ENCODE measurements around the gene RAG1.

Gene RAG1

DNA sequence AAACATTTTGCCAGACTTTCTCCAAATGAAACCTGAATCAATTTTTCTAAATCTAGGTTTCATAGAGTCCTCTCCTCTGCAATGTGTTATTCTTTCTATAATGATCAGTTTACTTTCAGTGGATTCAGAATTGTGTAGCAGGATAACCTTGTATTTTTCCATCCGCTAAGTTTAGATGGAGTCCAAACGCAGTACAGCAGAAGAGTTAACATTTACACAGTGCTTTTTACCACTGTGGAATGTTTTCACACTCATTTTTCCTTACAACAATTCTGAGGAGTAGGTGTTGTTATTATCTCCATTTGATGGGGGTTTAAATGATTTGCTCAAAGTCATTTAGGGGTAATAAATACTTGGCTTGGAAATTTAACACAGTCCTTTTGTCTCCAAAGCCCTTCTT is 9.6 kb downstream of the RAG1 start:
- Mint-ChIP-seq H3K9me3 (ENCODE audit: low read depth) (peaks cover 6% of the 10 kb centered on the region), H3K4me3 (no peak overlapping the region), H3K27ac (no peak overlapping the region), H3K36me3 (peaks cover 10% of the 10 kb centered on the region), H3K27me3 (peaks cover 13% of the 10 kb centered on the region), H3K4me1 (ENCODE audit: low read depth) (no peaks in the 10 kb centered on the region)

- Mint-ChIP-seq H3K27ac (no peak overlapping the region), H3K36me3 (peaks cover 10% of the 10 kb centered on the region), H3K4me3 (no peak overlapping the region), H3K9me3 (ENCODE audit: low read depth) (peaks cover 6% of the 10 kb centered on the region), H3K27me3 (peaks cover 9% of the 10 kb centered on the region), H3K4me1 (ENCODE audit: low read depth) (no peaks in the 10 kb centered on the region)
These were observed 10.1 kb downstream of the RAG1 start for GRCh38 chr11:36577859-36578258.

GRCh38 chr11:36578458-36578857 is 10.7 kb downstream of the RAG1 start:
- peaks cover 10% of the 10 kb centered on the region for H3K36me3 Mint-ChIP-seq
- no peaks in the 10 kb centered on the region for H3K4me1 Mint-ChIP-seq (ENCODE audit: low read depth)
- no peak overlapping the region for H3K27ac Mint-ChIP-seq
- no peak overlapping the region for H3K4me3 Mint-ChIP-seq
- H3K27me3 Mint-ChIP-seq = peaks cover 9% of the 10 kb centered on the region
- H3K9me3 Mint-ChIP-seq (ENCODE audit: low read depth) = peaks cover 6% of the 10 kb centered on the region

DNA sequence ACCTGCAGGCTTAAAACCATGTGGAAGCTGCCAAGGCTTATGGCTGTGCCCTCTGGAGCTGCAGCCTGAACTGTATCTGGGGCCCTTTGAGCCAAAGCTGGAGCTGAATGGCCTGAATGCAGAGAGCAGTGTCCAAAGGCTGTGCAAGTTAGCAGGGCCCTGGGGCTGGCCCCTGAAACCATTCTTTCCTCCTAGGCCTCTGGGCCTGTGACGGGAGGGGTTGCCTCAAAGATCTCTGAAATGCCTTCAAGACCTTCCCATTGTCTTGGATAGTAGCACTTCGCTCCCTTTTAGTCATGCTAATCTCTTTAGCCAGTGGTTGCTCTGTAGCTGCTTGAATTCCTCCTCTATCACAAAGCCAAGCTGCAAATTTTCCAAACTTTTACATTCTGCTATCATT is 13.7 kb downstream of the RAG1 start:
- peaks cover 6% of the 10 kb centered on the region for H3K9me3 Mint-ChIP-seq (ENCODE audit: low read depth)
- H3K27ac Mint-ChIP-seq = no peak overlapping the region

GRCh38 chr11:36583667-36584066 is 15.9 kb downstream of the RAG1 start:
- H3K9me3 Mint-ChIP-seq (ENCODE audit: low read depth) = peaks cover 6% of the 10 kb centered on the region
- H3K27ac Mint-ChIP-seq = no peak overlapping the region
- H3K36me3 Mint-ChIP-seq = peaks cover 4% of the 10 kb centered on the region
- H3K4me1 Mint-ChIP-seq (ENCODE audit: low read depth) = no peaks in the 10 kb centered on the region
- no peak overlapping the region for H3K4me3 Mint-ChIP-seq
- H3K27me3 Mint-ChIP-seq = peaks cover 5% of the 10 kb centered on the region

More for the DNA sequence above, 13.7 kb downstream of the RAG1 start:
- peaks cover 4% of the 10 kb centered on the region for H3K36me3 Mint-ChIP-seq
- H3K27me3 Mint-ChIP-seq = peaks cover 5% of the 10 kb centered on the region
- no peaks in the 10 kb centered on the region for H3K4me1 Mint-ChIP-seq (ENCODE audit: low read depth)
- no peak overlapping the region for H3K4me3 Mint-ChIP-seq

DNA sequence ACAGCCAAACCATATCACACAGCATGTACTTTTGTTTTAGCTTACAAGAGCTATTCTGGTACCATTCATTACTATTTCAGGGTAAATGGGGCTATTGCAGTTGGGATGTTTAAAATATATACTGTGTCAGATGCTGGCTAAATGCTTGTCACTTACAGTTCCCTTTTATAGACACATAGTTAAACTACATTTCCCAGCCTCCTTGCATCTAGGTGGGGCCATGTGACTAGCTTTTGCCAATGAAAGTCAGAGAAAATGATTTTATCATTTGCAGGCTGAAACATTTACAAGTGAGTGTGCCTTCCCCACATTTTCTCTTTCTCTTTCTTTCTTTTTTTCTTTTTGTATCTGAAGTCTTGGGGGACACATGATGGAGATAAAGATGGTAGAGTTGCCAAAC is 18.7 kb downstream of the RAG1 start:
- Mint-ChIP-seq H3K4me1 (ENCODE audit: low read depth) (no peaks in the 10 kb centered on the region), H3K4me3 (no peak overlapping the region), H3K27me3 (peaks cover 10% of the 10 kb centered on the region), H3K27ac (no peak overlapping the region), H3K9me3 (ENCODE audit: low read depth) (peaks cover 6% of the 10 kb centered on the region), H3K36me3 (peaks cover 4% of the 10 kb centered on the region)

GRCh38 chr11:36588099-36588498 is 20.3 kb downstream of the RAG1 start:
- no peaks in the 10 kb centered on the region for H3K4me1 Mint-ChIP-seq (ENCODE audit: low read depth)
- peaks cover 19% of the 10 kb centered on the region for H3K27me3 Mint-ChIP-seq
- H3K36me3 Mint-ChIP-seq = no peaks in the 10 kb centered on the region
- no peaks in the 10 kb centered on the region for H3K9me3 Mint-ChIP-seq (ENCODE audit: low read depth)
- H3K27ac Mint-ChIP-seq = no peak overlapping the region
- H3K4me3 Mint-ChIP-seq = no peak overlapping the region

DNA sequence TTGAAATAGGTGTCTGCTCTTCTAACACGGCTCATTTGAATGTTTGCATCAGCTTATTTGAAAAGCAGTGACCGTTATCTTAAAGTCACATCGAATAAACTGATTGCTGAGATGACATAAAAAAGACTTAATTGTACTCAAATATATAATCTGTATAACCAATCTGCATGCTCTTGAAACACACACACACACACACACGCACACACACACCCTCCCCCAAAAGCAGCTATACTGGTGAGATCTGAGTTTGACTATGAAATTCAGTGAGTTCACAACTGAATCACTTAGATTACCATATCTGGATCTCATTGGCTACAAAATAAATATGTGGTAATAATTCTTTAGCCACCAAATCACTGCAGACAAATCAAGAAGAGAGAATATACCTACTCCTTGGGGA is 22.7 kb downstream of the RAG1 start:
- peaks cover 36% of the 10 kb centered on the region for H3K27me3 Mint-ChIP-seq
- no peak overlapping the region for H3K4me3 Mint-ChIP-seq
- H3K4me1 Mint-ChIP-seq (ENCODE audit: low read depth) = peaks cover 7% of the 10 kb centered on the region
- no peaks in the 10 kb centered on the region for H3K9me3 Mint-ChIP-seq (ENCODE audit: low read depth)
- no peaks in the 10 kb centered on the region for H3K36me3 Mint-ChIP-seq
- H3K27ac Mint-ChIP-seq = no peak overlapping the region

DNA sequence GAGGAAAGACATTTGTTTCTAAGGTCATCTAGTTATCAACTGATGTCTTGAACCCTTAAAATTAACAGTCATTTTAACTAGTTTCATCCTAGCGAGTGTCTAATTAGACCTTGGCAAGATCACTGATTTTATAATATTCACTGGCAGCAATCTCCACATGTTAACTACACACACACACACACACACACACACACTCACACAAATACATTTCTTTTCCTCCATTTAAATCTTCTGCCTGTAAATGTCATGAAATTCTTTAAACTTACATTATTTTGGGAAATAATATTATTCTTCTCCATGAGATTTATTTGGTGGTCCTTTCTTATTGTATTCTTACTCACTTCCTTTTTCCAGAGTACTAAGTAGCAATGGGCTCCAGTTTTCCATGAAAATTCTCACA is 23.6 kb downstream of the RAG1 start:
- no peaks in the 10 kb centered on the region for H3K9me3 Mint-ChIP-seq (ENCODE audit: low read depth)
- H3K36me3 Mint-ChIP-seq = no peaks in the 10 kb centered on the region
- H3K4me1 Mint-ChIP-seq (ENCODE audit: low read depth) = peaks cover 7% of the 10 kb centered on the region
- peaks cover 38% of the 10 kb centered on the region for H3K27me3 Mint-ChIP-seq
- H3K4me3 Mint-ChIP-seq = no peak overlapping the region
- no peak overlapping the region for H3K27ac Mint-ChIP-seq

DNA sequence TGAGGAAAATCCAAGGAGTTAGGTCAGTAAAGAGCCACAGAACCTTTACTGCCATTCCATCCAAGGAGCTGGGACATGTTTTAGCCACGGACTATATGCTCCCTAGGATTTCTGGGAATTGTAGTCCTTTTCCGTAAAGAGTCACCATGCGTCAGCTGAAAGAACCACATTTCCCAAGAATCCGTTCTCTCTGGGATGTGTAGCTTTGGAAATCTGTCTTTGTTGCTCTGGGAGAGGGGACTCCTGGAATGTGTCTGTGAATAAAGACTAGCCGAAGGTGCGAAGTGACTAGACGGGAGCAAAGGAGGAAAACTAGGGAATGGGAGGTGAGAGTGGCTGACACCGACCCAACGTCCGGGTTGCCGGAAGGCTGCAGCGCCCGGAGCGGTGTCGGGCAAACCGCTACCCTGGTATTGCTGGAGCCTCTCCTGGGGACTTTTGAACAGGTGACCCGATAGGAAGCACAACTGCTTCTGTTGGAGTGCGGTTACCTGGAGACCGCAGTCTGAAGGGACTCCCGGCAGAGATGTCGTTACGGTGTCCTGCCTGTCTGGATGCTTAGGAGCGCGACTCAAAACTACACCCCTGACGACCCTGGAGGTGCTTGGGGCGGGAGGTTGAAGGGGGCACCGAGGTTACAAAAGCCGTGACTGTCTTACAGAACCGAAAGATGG is 26.6 kb downstream of the RAG1 start, which contains the start of gene IFTAP:
Gene IFTAP (plus strand): TSS at position 187 of the 674 bp plus-strand sequence. CDS start 15,602 bp downstream, outside the sequence.
- Mint-ChIP-seq H3K36me3 (no peaks in the 10 kb centered on the region), H3K9me3 (ENCODE audit: low read depth) (no peaks in the 10 kb centered on the region), H3K4me1 (ENCODE audit: low read depth) (peaks cover 7% of the 10 kb centered on the region), H3K4me3 (peak within 1 kb of the TSS; percentile 97), H3K27me3 (peaks cover 40% of the 10 kb centered on the region), H3K27ac (no peak within 1 kb of the TSS)

DNA sequence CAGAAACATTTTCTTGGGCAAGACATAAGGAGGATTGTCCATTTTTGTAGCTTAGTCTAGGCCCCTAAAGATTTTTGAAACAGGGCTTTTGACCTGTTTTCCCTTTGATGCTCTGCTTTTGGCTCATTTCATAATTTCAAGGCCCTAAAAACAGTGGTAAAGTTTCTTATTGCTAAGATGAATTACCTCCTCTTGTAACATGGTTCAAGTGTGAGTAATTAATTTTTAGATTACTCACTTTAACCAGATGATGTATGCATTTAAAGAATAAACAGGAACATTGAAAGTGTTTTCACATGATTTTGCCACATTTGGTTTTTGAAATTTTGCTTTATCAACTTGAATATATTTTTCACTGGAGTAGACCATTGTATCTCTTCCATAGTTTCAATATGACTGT is 29.1 kb downstream of the RAG1 start:
- Mint-ChIP-seq H3K4me3 (no peak overlapping the region), H3K27ac (no peak overlapping the region), H3K27me3 (peaks cover 37% of the 10 kb centered on the region), H3K4me1 (ENCODE audit: low read depth) (peaks cover 7% of the 10 kb centered on the region), H3K9me3 (ENCODE audit: low read depth) (no peaks in the 10 kb centered on the region), H3K36me3 (no peaks in the 10 kb centered on the region)

GRCh38 chr11:36598051-36598450 is 30.2 kb downstream of the RAG1 start, which contains the start of gene RAG2:
Gene RAG2, minus strand, starts transcription at chr11:36598236. Its CDS starts 4,068 bp downstream, at chr11:36594168.
- H3K4me1 Mint-ChIP-seq (ENCODE audit: low read depth) = peaks cover 7% of the 10 kb centered on the region
- no peak within 1 kb of the TSS for H3K27ac Mint-ChIP-seq
- no peaks in the 10 kb centered on the region for H3K36me3 Mint-ChIP-seq
- peaks cover 31% of the 10 kb centered on the region for H3K27me3 Mint-ChIP-seq
- no peak within 1 kb of the TSS for H3K4me3 Mint-ChIP-seq
- H3K9me3 Mint-ChIP-seq (ENCODE audit: low read depth) = no peaks in the 10 kb centered on the region

DNA sequence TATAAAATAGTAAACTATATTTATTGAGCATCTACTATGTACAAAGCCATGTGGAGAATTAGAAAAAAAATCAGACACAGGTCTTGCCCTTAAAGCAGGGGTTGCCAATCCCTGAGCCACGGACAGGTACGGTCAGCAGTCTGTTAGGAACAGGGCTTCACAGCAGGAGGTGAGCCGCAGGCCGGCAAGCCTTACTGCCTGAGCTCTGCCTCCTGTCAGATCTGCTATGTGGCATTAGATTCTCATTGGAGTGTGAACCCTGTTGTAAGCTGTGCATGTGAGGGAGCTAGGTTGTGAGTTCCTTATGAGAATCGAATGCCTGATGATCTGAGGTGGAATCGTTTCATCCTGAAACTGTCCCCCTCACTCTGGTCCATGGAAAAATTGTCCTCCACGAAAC is 32.4 kb downstream of the RAG1 start:
- Mint-ChIP-seq H3K27ac (no peak overlapping the region), H3K27me3 (peaks cover 17% of the 10 kb centered on the region), H3K9me3 (ENCODE audit: low read depth) (no peaks in the 10 kb centered on the region), H3K4me1 (ENCODE audit: low read depth) (no peaks in the 10 kb centered on the region), H3K36me3 (no peaks in the 10 kb centered on the region), H3K4me3 (no peak overlapping the region)

DNA sequence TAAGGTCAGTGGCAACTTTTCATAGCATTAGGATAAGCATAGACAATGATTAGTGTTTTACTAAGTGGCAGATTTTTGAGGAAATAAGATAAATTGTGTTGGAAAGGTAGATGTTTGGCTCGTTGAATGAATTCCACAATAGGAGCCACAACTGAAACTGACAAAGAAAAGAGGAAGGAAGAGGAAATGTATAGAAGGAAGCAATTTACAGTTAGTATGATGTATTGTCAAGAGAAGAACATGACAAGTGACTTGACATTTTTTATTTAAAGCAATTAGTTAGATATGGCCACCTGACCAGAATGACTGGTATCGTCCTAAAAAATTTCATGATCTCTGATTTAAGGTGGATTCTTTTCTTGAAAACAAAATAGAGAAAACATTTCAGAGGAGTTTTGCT is 33.3 kb downstream of the RAG1 start:
- Mint-ChIP-seq H3K4me3 (no peak overlapping the region), H3K9me3 (ENCODE audit: low read depth) (no peaks in the 10 kb centered on the region), H3K27ac (no peak overlapping the region), H3K4me1 (ENCODE audit: low read depth) (no peaks in the 10 kb centered on the region), H3K27me3 (peaks cover 12% of the 10 kb centered on the region), H3K36me3 (no peaks in the 10 kb centered on the region)

- no peak overlapping the region for H3K27ac Mint-ChIP-seq
- no peaks in the 10 kb centered on the region for H3K4me1 Mint-ChIP-seq (ENCODE audit: low read depth)
- H3K9me3 Mint-ChIP-seq (ENCODE audit: low read depth) = no peaks in the 10 kb centered on the region
- no peaks in the 10 kb centered on the region for H3K36me3 Mint-ChIP-seq
- peaks cover 12% of the 10 kb centered on the region for H3K27me3 Mint-ChIP-seq
- H3K4me3 Mint-ChIP-seq = no peak overlapping the region
These were observed 34.3 kb downstream of the RAG1 start for GRCh38 chr11:36602135-36602534.

All from activated naive CD8-positive, alpha-beta T cell (primary cell).